ENCODE data around the gene OR4F15.

OR4F15 gene

GRCh38 chr15:101804941-101805340, 7.1 kb upstream of the OR4F15 start:
- DNase-seq = no peak

DNA sequence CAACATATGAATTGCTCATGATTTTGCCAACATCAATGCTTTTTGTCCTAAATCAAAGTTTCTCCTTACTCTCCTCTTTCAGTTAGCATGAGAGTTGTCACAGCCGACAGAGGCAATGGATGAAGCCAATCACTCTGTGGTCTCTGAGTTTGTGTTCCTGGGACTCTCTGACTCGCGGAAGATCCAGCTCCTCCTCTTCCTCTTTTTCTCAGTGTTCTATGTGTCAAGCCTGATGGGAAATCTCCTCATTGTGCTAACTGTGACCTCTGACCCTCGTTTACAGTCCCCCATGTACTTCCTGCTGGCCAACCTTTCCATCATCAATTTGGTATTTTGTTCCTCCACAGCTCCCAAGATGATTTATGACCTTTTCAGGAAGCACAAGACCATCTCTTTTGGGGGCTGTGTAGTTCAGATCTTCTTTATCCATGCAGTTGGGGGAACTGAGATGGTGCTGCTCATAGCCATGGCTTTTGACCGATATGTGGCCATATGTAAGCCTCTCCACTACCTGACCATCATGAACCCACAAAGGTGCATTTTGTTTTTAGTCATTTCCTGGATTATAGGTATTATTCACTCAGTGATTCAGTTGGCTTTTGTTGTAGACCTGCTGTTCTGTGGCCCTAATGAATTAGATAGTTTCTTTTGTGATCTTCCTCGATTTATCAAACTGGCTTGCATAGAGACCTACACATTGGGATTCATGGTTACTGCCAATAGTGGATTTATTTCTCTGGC, 6.2 kb upstream of the OR4F15 start:
- no peak for DNase-seq

DNA sequence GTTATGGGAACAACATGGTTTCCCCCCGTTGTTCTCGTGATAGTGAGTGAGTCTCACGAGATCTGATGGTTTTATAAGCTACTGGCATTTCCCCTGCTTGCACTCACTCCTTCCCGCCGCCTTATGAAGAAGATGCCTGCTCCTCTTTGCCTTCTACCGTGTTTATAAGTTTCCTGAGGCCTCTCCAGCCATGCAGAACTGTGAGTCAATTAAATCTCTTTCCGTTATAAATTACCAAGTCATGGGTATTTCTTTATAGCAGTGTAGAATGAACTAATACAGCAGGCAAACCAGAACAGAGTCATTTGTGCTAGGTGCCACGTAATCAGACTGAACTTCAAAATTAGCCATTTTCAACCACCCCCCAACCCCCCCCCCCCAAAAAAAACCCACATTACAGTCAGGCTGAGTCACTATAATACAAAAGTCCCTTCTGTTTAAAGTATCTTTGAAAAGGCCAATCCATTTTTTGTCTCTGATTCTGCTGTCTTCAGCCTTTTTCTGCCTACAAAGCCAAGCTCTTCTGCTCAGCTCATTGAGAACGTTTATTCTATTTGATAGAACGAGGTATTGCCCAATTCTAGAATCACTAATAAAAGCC, 4.6 kb upstream of the OR4F15 start:
- no peak for DNase-seq

DNA sequence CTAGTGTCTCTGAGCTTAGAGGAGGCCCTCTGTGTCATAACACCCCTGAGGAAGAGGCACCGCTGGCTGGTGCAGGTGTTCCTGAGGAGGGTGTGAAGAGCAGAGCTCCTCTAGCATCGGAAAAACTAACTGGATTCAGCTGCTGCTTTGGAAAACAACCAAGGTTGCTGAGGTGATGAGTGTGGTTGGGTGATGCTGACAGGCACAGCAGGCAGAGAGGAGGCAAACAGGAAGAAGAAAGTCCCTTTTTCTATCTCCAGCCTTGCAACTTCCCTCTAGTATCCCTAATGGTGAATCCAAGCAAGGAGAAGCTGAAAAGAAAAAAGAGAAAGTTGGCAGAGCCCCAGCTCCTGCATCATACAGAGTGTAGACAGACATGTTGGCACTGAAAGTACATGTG, 3.8 kb upstream of the OR4F15 start:
- no peak for DNase-seq

- no peak for DNase-seq
These were observed 1.5 kb upstream of the OR4F15 start for GRCh38 chr15:101810456-101810855.

GRCh38 chr15:101810876-101811275, 1.1 kb upstream of the OR4F15 start:
- no peak for DNase-seq

DNA sequence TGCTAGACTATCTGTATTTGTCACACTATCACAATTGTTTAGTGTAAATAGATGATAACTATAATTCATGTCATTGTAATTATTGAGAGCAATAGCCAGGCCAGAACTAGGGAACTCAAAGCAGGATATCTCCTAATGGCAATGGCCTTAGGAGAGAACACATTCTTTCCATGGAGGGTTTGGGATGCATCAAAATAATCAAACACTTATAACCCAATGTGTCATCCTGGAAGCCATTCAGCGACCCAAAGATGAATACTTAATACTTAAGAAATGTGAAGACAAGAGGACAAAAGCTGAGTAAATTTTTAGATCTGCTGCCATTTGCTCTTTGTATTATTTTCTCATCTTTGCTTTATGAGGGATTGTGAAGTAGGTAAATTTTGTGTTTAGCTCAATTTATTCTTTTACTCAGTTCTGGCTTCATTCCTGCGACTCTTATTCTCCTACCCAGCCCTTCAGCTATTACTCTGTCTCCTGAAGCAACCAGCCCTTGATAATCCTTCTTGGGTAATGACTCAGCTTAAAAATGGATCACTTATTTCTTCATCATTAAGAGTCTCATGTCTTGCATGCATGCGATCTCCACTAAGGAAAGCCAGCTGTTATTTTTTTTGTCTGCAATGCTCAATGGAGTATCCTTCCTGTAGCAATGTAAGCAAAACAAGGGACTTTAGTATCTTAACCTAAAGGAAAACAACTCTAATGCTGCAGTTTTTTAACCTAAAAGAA, 2.0 kb downstream of the OR4F15 start:
- DNase-seq = no peak

DNA sequence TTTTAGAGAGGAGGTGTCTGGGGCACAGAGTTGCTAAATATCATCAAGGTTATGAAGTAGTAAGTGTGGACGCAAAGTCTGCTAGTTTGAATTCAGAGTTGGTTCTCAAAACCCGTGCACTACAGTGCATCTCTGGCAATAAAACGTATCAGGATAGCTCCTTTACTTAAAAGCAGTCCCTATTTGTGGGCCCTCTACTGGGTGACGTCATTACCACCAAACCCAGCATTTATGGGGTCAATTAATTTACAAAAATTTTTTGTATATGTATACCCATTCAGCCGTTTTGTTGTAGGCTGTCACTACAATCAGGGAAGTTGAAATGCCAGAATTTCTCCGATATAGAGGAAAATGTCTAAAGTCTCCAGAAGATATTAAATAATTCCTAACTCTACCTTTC, 8.8 kb downstream of the OR4F15 start:
- DNase-seq = no peak

DNA sequence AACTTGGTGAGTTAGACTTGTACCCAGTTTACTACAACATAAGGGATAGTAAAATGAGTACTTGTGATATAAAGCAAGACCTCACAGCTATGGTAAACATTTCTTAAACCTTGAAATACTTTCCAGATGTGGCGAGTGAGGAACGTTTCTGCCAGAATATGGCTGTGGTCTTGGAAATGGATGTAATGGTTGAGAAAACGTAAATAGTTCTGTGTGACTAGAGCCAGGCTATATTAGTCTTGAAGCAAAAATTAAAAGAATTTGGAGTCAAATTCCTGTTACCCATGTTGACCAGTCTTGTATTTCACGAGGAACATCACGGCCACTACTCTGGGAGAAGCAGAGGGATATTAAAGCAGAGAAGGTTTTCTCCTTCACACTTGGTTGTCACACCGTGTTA, 15.3 kb downstream of the OR4F15 start:
- DNase-seq = no peak

DNA sequence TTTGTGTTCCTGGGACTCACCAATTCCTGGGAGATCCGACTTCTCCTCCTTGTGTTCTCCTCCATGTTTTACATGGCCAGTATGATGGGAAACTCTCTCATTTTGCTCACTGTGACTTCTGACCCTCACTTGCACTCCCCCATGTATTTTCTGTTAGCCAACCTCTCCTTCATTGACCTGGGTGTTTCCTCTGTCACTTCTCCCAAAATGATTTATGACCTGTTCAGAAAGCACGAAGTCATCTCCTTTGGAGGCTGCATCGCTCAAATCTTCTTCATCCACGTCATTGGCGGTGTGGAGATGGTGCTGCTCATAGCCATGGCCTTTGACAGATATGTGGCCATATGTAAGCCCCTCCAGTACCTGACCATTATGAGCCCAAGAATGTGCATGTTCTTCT, 16.8 kb downstream of the OR4F15 start:
- no peak for DNase-seq

GRCh38 chr15:101841656-101842055, 29.7 kb downstream of the OR4F15 start:
- DNase-seq = no peak

- DNase-seq = no peak
These were observed 32.9 kb downstream of the OR4F15 start for GRCh38 chr15:101844916-101845315.

GRCh38 chr15:101852356-101852755, 40.4 kb downstream of the OR4F15 start:
- DNase-seq = no peak

Data from activated CD4-positive, alpha-beta T cell treated with anti-CD3 and anti-CD28 coated beads, Interleukin-2, amount 50 U/mL, for 1 hour (primary cell).